Naive thymus-derived CD4-positive, alpha-beta T cell (primary cell): ENCODE results near the gene BMAL2. TPM values are rescaled to one million over a fixed set of nuclear protein-coding genes. Genes with fewer than 3 reads are reported as not detected.
A peak's percentile ranks its signal among the peaks of the same experiment; 100 is the strongest.

Experiments
- ATAC-seq: fragments of 150-1000 bp; cut with Tn5 transposase; 2 replicates; pipeline ENCODE4 v1.10.0; 2021; ENCODE audit warnings: mild to moderate bottlenecking, moderate library complexity
- CTCF ChIA-PET: fragments of 350-600 bp; sonication (Branson Sonifier 250); formaldehyde crosslinking; loops from one replicate; lab custom pipeline; 2021; ENCODE audit warnings: antibody characterized with exemption; lab: Charles Lee
- POLR2A ChIA-PET: fragments of 350-600 bp; sonication (Branson Sonifier 250); formaldehyde crosslinking; loops from one replicate; lab custom pipeline; 2021; ENCODE audit warnings: antibody characterized with exemption, inconsistent platforms; lab: Charles Lee
- DNase-seq, 9 donors: peaks; one replicate each; pipeline versions ENCODE4 v3.0.0 to v3.0.0-alpha.2; 2020 to 2022; ENCODE audit warnings: mixed read lengths in 1 of 9
- H3K27ac ChIP-seq: one replicate; pipeline ENCODE4 v1.7.0; 2013; ENCODE audit warnings: mild to moderate bottlenecking, low read depth, low read length, moderate library complexity
- H3K27me3 ChIP-seq, 2 donors: one replicate each; pipeline ENCODE4 v1.7.0; 2013; ENCODE audit warnings: low read length in 2 of 2, mild to moderate bottlenecking in 2 of 2, moderate library complexity in 2 of 2; ENCODE audit not compliant: control insufficient read depth in 2 of 2, insufficient read depth in 2 of 2
- H3K36me3 ChIP-seq, 3 experiments: 1 replicate in 2 of 3; 2 replicates in 1 of 3; pipeline ENCODE4 v1.7.0; 2013; ENCODE audit warnings: low read length in 3 of 3, mild to moderate bottlenecking in 3 of 3, moderate library complexity in 1 of 3; ENCODE audit not compliant: insufficient read depth in 3 of 3, control insufficient read depth in 2 of 3
- H3K4me1 ChIP-seq, 2 donors: one replicate each; pipeline ENCODE4 v1.7.0; 2013; ENCODE audit warnings: low read length in 2 of 2, mild to moderate bottlenecking in 2 of 2, moderate library complexity in 1 of 2; ENCODE audit not compliant: control insufficient read depth in 2 of 2, insufficient read depth in 2 of 2
- H3K4me3 ChIP-seq: 2 replicates; pipeline ENCODE4 v1.7.0; 2013; ENCODE audit warnings: mild to moderate bottlenecking, low read length
- H3K9me3 ChIP-seq, 3 experiments: 1 replicate in 2 of 3; 2 replicates in 1 of 3; pipeline ENCODE4 v1.7.0; 2013; ENCODE audit warnings: low read length in 3 of 3; ENCODE audit not compliant: control insufficient read depth in 2 of 3
- H3K27ac Mint-ChIP-seq, 9 donors: one replicate each; pipeline ENCODE4 v1.8.0; 2020 to 2022; ENCODE audit warnings: mixed read lengths in 9 of 9, mild to moderate bottlenecking in 8 of 9, moderate library complexity in 5 of 9, inconsistent platforms in 2 of 9
- H3K27me3 Mint-ChIP-seq, 5 donors: one replicate each; pipeline ENCODE4 v1.8.0; 2021 to 2022; ENCODE audit warnings: mixed read lengths in 5 of 5, mild to moderate bottlenecking in 1 of 5
- H3K36me3 Mint-ChIP-seq, 5 donors: one replicate each; pipeline ENCODE4 v1.8.0; 2020 to 2022; ENCODE audit warnings: mixed read lengths in 5 of 5, mild to moderate bottlenecking in 3 of 5, inconsistent platforms in 1 of 5
- H3K4me1 Mint-ChIP-seq, 7 donors: one replicate each; pipeline ENCODE4 v1.8.0; 2020 to 2022; ENCODE audit warnings: mixed read lengths in 7 of 7, mild to moderate bottlenecking in 3 of 7, inconsistent platforms in 1 of 7
- H3K4me3 Mint-ChIP-seq, 10 donors: one replicate each; pipeline ENCODE4 v1.8.0; 2020 to 2022; ENCODE audit warnings: mild to moderate bottlenecking in 10 of 10, mixed read lengths in 10 of 10, moderate library complexity in 6 of 10, inconsistent platforms in 2 of 10
- H3K9me3 Mint-ChIP-seq, 11 donors: one replicate each; pipeline ENCODE4 v1.8.0; 2020 to 2022; ENCODE audit warnings: mixed read lengths in 11 of 11, mild to moderate bottlenecking in 4 of 11, inconsistent platforms in 1 of 11, moderate library complexity in 1 of 11
- intact Hi-C, 2 donors: fragments of 100-400 bp; cut with micrococcal nuclease; formaldehyde crosslinking; loops; one replicate each; pipeline ENCODE4 v1.15.1; 2023
- polyA plus RNA-seq, 2 donors: library from polyadenylated mRNA; unstranded; fragments of 300-500 nt; fragmentation: Illumina TruSeq; gene quantifications; one replicate each; pipeline ENCODE4 v1.2.3, GENCODE V29; 2021
- total RNA-seq, 6 experiments: library from RNA in 5 of 6; stranded (reverse) in 5 of 6; gene quantifications; 1 replicate in 5 of 6; 2 replicates in 1 of 6; pipeline ENCODE4 v1.2.3 and lab custom pipeline; 2021 to 2026

The BMAL2 gene
- total and polyA plus RNA-seq, 7 experiments from 2014 or later = 0.19 to 37.7 (median 0.41) TPM; not detected in 3

- no peak for ATAC-seq
- Mint-ChIP-seq H3K27me3 (peaks cover 7 to 48% (median 46%) of the 10 kb centered on the region in 5 donors), H3K27ac (peak overlapping the region in 1 of 9 donors; percentile 94), H3K36me3 (peaks cover 4 to 10% (median 8%) of the 10 kb centered on the region in 5 donors), H3K9me3 (no peaks in the 10 kb centered on the region), H3K4me3 (peak overlapping the region; percentile 41 to 93 (median 68)), H3K4me1 (peaks cover 7 to 46% (median 15%) of the 10 kb centered on the region in 7 donors)
- CTCF ChIA-PET = no interaction called here
- H3K27me3 ChIP-seq = peaks cover 0 to 8% of the 10 kb centered on the region in 2 donors
- H3K4me3 ChIP-seq = no peak overlapping the region
- no peaks in the 10 kb centered on the region for H3K9me3 ChIP-seq
- H3K27ac ChIP-seq = no peak overlapping the region
- POLR2A ChIA-PET = no interaction called here
- intact Hi-C loops = loop anchor here in 1 of 2 donors (2.0 to 5.0 kb wide), 7 partner anchors 25 to 499 kb away; partner anchors contain the start of genes FGFR1OP2, ITPR2, PPFIBP1 and STK38L
- no peak for DNase-seq
- no peaks in the 10 kb centered on the region for H3K36me3 ChIP-seq
- peaks cover 4% of the 10 kb centered on the region in 2 donors for H3K4me1 ChIP-seq
Measured at GRCh38 chr12:27331927-27332324, 710 bp upstream of the BMAL2 start.

- Histone ChIP-seq H3K27me3 (peaks cover 0 to 8% of the 10 kb centered on the region in 2 donors), H3K4me3 (peak overlapping the region; percentile 36), H3K27ac (no peak overlapping the region), H3K36me3 (no peaks in the 10 kb centered on the region), H3K9me3 (no peaks in the 10 kb centered on the region), H3K4me1 (peaks cover 4% of the 10 kb centered on the region in 2 donors)
- H3K4me1 Mint-ChIP-seq = peaks cover 7 to 49% (median 15%) of the 10 kb centered on the region in 7 donors
- H3K27ac Mint-ChIP-seq = peak overlapping the region in 1 of 9 donors; percentile 94
- no peak for DNase-seq
- ATAC-seq = no peak
- POLR2A ChIA-PET = no interaction called here
- peaks cover 4 to 10% (median 7%) of the 10 kb centered on the region in 5 donors for H3K36me3 Mint-ChIP-seq
- H3K27me3 Mint-ChIP-seq = peaks cover 7 to 48% (median 46%) of the 10 kb centered on the region in 5 donors
- CTCF ChIA-PET = no interaction called here
- no peaks in the 10 kb centered on the region for H3K9me3 Mint-ChIP-seq
- intact Hi-C loops = loop anchor here in 1 of 2 donors (2.0 to 5.0 kb wide), 5 partner anchors 52 to 500 kb away; partner anchors contain the start of genes FGFR1OP2, ITPR2 and PPFIBP1
- peak overlapping the region; percentile 41 to 93 (median 68) for H3K4me3 Mint-ChIP-seq
Measured at GRCh38 chr12:27332407-27332713, 276 bp upstream of the BMAL2 start.

- no peak overlapping the region for H3K27ac ChIP-seq
- H3K27me3 ChIP-seq = peaks cover 0 to 8% of the 10 kb centered on the region in 2 donors
- ChIA-PET POLR2A (no interaction called here), CTCF (no interaction called here)
- peak in 6 of 9 donors; percentile 8 to 25 (median 13) for DNase-seq
- ATAC-seq = peak; percentile 80
- peaks cover 0 to 7% (median 0%) of the 10 kb centered on the region in 5 donors for H3K36me3 Mint-ChIP-seq
- peak overlapping the region in 1 of 9 donors; percentile 93 for H3K27ac Mint-ChIP-seq
- no peaks in the 10 kb centered on the region for H3K9me3 ChIP-seq
- peaks cover 7 to 59% (median 15%) of the 10 kb centered on the region in 7 donors for H3K4me1 Mint-ChIP-seq
- intact Hi-C loops = loop anchor here in 1 of 2 donors (2.0 to 5.0 kb wide), 5 partner anchors 51 to 501 kb away; partner anchors contain the start of genes FGFR1OP2, ITPR2 and PPFIBP1
- H3K4me3 Mint-ChIP-seq = peak overlapping the region; percentile 80 to 97 (median 88)
- peak overlapping the region; percentile 46 for H3K4me3 ChIP-seq
- no peaks in the 10 kb centered on the region for H3K9me3 Mint-ChIP-seq
- H3K4me1 ChIP-seq = peaks cover 4% of the 10 kb centered on the region in 2 donors
- H3K27me3 Mint-ChIP-seq = peaks cover 7 to 48% (median 46%) of the 10 kb centered on the region in 5 donors
- H3K36me3 ChIP-seq = no peaks in the 10 kb centered on the region
Measured at GRCh38 chr12:27333403-27334009, 870 bp downstream of the BMAL2 start.

GRCh38 chr12:27334042-27334720 is 1.5 kb downstream of the BMAL2 start:
- intact Hi-C loops = loop anchor here in 1 of 2 donors (5.0 kb wide), 2 partner anchors 188 to 368 kb away; partner anchors contain the start of gene PPFIBP1

GRCh38 chr12:27334721-27335082 is 2.1 kb downstream of the BMAL2 start:
- Mint-ChIP-seq H3K27me3 (peaks cover 7 to 48% (median 46%) of the 10 kb centered on the region in 5 donors), H3K27ac (no peak overlapping the region), H3K4me1 (peaks cover 7 to 61% (median 15%) of the 10 kb centered on the region in 7 donors), H3K9me3 (no peaks in the 10 kb centered on the region), H3K36me3 (peaks cover 0 to 14% (median 0%) of the 10 kb centered on the region in 5 donors), H3K4me3 (no peak overlapping the region)
- Histone ChIP-seq H3K36me3 (no peaks in the 10 kb centered on the region), H3K4me1 (peaks cover 4% of the 10 kb centered on the region in 2 donors), H3K9me3 (no peaks in the 10 kb centered on the region), H3K4me3 (no peak overlapping the region), H3K27ac (no peak overlapping the region), H3K27me3 (peaks cover 0 to 8% of the 10 kb centered on the region in 2 donors)
- intact Hi-C loops = loop anchor here in 1 of 2 donors (5.0 kb wide), 2 partner anchors 188 to 368 kb away; partner anchors contain the start of gene PPFIBP1
- ChIA-PET POLR2A (no interaction called here), CTCF (no interaction called here)
- DNase-seq (no peak), ATAC-seq (no peak)

More at GRCh38 chr12:27334042-27334720, 1.5 kb downstream of the BMAL2 start:
- no peaks in the 10 kb centered on the region for H3K9me3 ChIP-seq
- H3K27me3 ChIP-seq = peaks cover 0 to 8% of the 10 kb centered on the region in 2 donors
- Mint-ChIP-seq H3K4me3 (peak overlapping the region; percentile 80 to 97 (median 88)), H3K27me3 (peaks cover 7 to 48% (median 46%) of the 10 kb centered on the region in 5 donors), H3K27ac (peak overlapping the region in 1 of 9 donors; percentile 93), H3K36me3 (peaks cover 0 to 12% (median 0%) of the 10 kb centered on the region in 5 donors), H3K4me1 (peaks cover 7 to 61% (median 15%) of the 10 kb centered on the region in 7 donors), H3K9me3 (no peaks in the 10 kb centered on the region)
- H3K27ac ChIP-seq = no peak overlapping the region
- H3K4me3 ChIP-seq = no peak overlapping the region
- no peak for DNase-seq
- H3K4me1 ChIP-seq = peaks cover 4% of the 10 kb centered on the region in 2 donors
- POLR2A ChIA-PET = no interaction called here
- H3K36me3 ChIP-seq = no peaks in the 10 kb centered on the region
- ATAC-seq = no peak
- CTCF ChIA-PET = no interaction called here

- Histone ChIP-seq H3K4me1 (peaks cover 4% of the 10 kb centered on the region in 2 donors), H3K9me3 (no peaks in the 10 kb centered on the region), H3K4me3 (no peak overlapping the region), H3K36me3 (no peaks in the 10 kb centered on the region), H3K27ac (no peak overlapping the region), H3K27me3 (peaks cover 0 to 8% of the 10 kb centered on the region in 2 donors)
- no peak for DNase-seq
- H3K4me1 Mint-ChIP-seq = peaks cover 7 to 56% (median 15%) of the 10 kb centered on the region in 7 donors
- ChIA-PET CTCF (no interaction called here), POLR2A (interaction anchor here (0.7 kb wide), 1 partner anchor 499 kb away, joined by 3 read pairs; no protein-coding TSS in a partner anchor)
- peaks cover 7 to 45% (median 42%) of the 10 kb centered on the region in 5 donors for H3K27me3 Mint-ChIP-seq
- no peak overlapping the region for H3K27ac Mint-ChIP-seq
- intact Hi-C loops = no loop called here
- no peak for ATAC-seq
- H3K36me3 Mint-ChIP-seq = peaks cover 0 to 21% (median 0%) of the 10 kb centered on the region in 5 donors
- peaks cover 0 to 2% (median 0%) of the 10 kb centered on the region in 11 donors for H3K9me3 Mint-ChIP-seq
- peak overlapping the region in 1 of 10 donors; percentile 10 for H3K4me3 Mint-ChIP-seq
Measured at GRCh38 chr12:27335364-27336281, 3.0 kb downstream of the BMAL2 start.
